ENCODE data around the gene ADD2. TPM values are rescaled to one million over a fixed set of nuclear protein-coding genes. Genes with fewer than 3 reads are reported as not detected.

The ADD2 gene
- total RNA-seq, 1 donor from 2014 or later: 4.8 TPM

DNA sequence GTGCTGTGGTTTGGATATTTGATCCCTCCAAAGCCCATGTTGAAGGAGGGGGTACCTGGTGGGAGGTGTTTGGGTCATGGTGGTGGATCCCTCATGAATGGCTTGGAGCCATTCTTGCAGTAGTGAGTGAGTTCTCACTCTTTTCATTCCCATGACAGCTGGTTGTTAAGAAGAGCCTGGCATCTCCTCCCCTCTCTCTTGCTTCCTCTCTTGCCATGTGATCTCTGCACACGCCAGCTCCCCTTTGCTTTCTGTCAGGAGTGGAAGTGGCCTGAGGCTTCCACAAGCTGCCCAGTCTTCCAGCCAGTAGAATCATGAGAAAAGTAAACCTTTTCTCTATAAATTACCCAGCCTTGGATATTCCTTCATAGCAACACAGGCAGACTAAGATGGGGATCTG, 8.6 kb downstream of the ADD2 start:
- no peak overlapping the region for H3K9ac ChIP-seq (ENCODE audit: low read length)
- no peaks in the 10 kb centered on the region for H3K4me1 Mint-ChIP-seq (ENCODE audit: low read depth, unreplicated experiment)
- FAIRE-seq (no peak), DNase-seq (ENCODE audit: low read depth) (no peak)
- no peaks in the 10 kb centered on the region for H3K79me2 ChIP-seq (ENCODE audit: insufficient read depth, low read length)
- H3K27me3 ChIP-seq (ENCODE audit: insufficient read depth, low read length): no peaks in the 10 kb centered on the region
- no peak overlapping the region for H2AFZ ChIP-seq (ENCODE audit: low read depth, low read length)
- H3K9me3 ChIP-seq (ENCODE audit: insufficient read depth, low read depth, low read length): no peaks in the 10 kb centered on the region
- H3K9me3 Mint-ChIP-seq (ENCODE audit: unreplicated experiment): no peaks in the 10 kb centered on the region
- TF ChIP-seq EZH2 (IDR thresholded peaks at IDR 0.05; ENCODE audit: insufficient read depth, low read length): no peak
- TF ChIP-seq, protein P1, sequence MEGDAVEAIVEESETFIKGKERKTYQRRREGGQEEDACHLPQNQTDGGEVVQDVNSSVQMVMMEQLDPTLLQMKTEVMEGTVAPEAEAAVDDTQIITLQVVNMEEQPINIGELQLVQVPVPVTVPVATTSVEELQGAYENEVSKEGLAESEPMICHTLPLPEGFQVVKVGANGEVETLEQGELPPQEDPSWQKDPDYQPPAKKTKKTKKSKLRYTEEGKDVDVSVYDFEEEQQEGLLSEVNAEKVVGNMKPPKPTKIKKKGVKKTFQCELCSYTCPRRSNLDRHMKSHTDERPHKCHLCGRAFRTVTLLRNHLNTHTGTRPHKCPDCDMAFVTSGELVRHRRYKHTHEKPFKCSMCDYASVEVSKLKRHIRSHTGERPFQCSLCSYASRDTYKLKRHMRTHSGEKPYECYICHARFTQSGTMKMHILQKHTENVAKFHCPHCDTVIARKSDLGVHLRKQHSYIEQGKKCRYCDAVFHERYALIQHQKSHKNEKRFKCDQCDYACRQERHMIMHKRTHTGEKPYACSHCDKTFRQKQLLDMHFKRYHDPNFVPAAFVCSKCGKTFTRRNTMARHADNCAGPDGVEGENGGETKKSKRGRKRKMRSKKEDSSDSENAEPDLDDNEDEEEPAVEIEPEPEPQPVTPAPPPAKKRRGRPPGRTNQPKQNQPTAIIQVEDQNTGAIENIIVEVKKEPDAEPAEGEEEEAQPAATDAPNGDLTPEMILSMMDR (IDR thresholded peaks at IDR 0.05; ENCODE audit: insufficient read depth, low read depth, low read length): no peak
- no peak overlapping the region for H3K4me3 Mint-ChIP-seq (ENCODE audit: unreplicated experiment)
- H3K27me3 Mint-ChIP-seq (ENCODE audit: low read depth, unreplicated experiment): peaks cover 9% of the 10 kb centered on the region
- H3K4me2 ChIP-seq (ENCODE audit: low read length): no peak overlapping the region
- H3K27ac ChIP-seq (ENCODE audit: low read depth, low read length): no peak overlapping the region
- H3K4me1 ChIP-seq (ENCODE audit: insufficient read depth, low read length): no peaks in the 10 kb centered on the region
- H3K36me3 ChIP-seq (ENCODE audit: insufficient read depth, low read length): no peaks in the 10 kb centered on the region
- no peak overlapping the region for H3K4me3 ChIP-seq (ENCODE audit: insufficient read depth, low read depth, low read length)
- H3K36me3 Mint-ChIP-seq (ENCODE audit: low read depth, unreplicated experiment): no peaks in the 10 kb centered on the region
- H3K27ac Mint-ChIP-seq (ENCODE audit: unreplicated experiment): no peak overlapping the region
- H4K20me1 ChIP-seq (ENCODE audit: insufficient read depth, low read length): no peaks in the 10 kb centered on the region

GRCh38 chr2:70757966-70758365, 10.0 kb downstream of the ADD2 start:
- FAIRE-seq (no peak), DNase-seq (ENCODE audit: low read depth) (no peak)
- Histone ChIP-seq H3K36me3 (ENCODE audit: insufficient read depth, low read length) (no peaks in the 10 kb centered on the region), H3K4me1 (ENCODE audit: insufficient read depth, low read length) (no peaks in the 10 kb centered on the region), H3K9ac (ENCODE audit: low read length) (no peak overlapping the region), H3K27me3 (ENCODE audit: insufficient read depth, low read length) (no peaks in the 10 kb centered on the region), H3K9me3 (ENCODE audit: insufficient read depth, low read depth, low read length) (no peaks in the 10 kb centered on the region), H2AFZ (ENCODE audit: low read depth, low read length) (no peak overlapping the region), H3K4me3 (ENCODE audit: insufficient read depth, low read depth, low read length) (no peak overlapping the region), H3K27ac (ENCODE audit: low read depth, low read length) (no peak overlapping the region), H4K20me1 (ENCODE audit: insufficient read depth, low read length) (no peaks in the 10 kb centered on the region), H3K4me2 (ENCODE audit: low read length) (no peak overlapping the region), H3K79me2 (ENCODE audit: insufficient read depth, low read length) (no peaks in the 10 kb centered on the region)
- H3K27me3 Mint-ChIP-seq (ENCODE audit: low read depth, unreplicated experiment): peaks cover 9% of the 10 kb centered on the region
- H3K9me3 Mint-ChIP-seq (ENCODE audit: unreplicated experiment): no peaks in the 10 kb centered on the region
- no peaks in the 10 kb centered on the region for H3K4me1 Mint-ChIP-seq (ENCODE audit: low read depth, unreplicated experiment)
- TF ChIP-seq EZH2 (IDR thresholded peaks at IDR 0.05; ENCODE audit: insufficient read depth, low read length): no peak
- TF ChIP-seq, protein P1 (IDR thresholded peaks at IDR 0.05; ENCODE audit: insufficient read depth, low read depth, low read length): no peak
- H3K4me3 Mint-ChIP-seq (ENCODE audit: unreplicated experiment): no peak overlapping the region
- H3K27ac Mint-ChIP-seq (ENCODE audit: unreplicated experiment): no peak overlapping the region
- no peaks in the 10 kb centered on the region for H3K36me3 Mint-ChIP-seq (ENCODE audit: low read depth, unreplicated experiment)

GRCh38 chr2:70757360-70757759, 10.6 kb downstream of the ADD2 start:
- Mint-ChIP-seq H3K4me1 (ENCODE audit: low read depth, unreplicated experiment) (no peaks in the 10 kb centered on the region), H3K36me3 (ENCODE audit: low read depth, unreplicated experiment) (no peaks in the 10 kb centered on the region), H3K4me3 (ENCODE audit: unreplicated experiment) (no peak overlapping the region), H3K9me3 (ENCODE audit: unreplicated experiment) (no peaks in the 10 kb centered on the region), H3K27me3 (ENCODE audit: low read depth, unreplicated experiment) (peaks cover 9% of the 10 kb centered on the region), H3K27ac (ENCODE audit: unreplicated experiment) (no peak overlapping the region)
- Histone ChIP-seq H3K9me3 (ENCODE audit: insufficient read depth, low read depth, low read length) (no peaks in the 10 kb centered on the region), H3K4me3 (ENCODE audit: insufficient read depth, low read depth, low read length) (no peak overlapping the region), H3K27me3 (ENCODE audit: insufficient read depth, low read length) (no peaks in the 10 kb centered on the region), H2AFZ (ENCODE audit: low read depth, low read length) (no peak overlapping the region), H3K36me3 (ENCODE audit: insufficient read depth, low read length) (no peaks in the 10 kb centered on the region), H3K9ac (ENCODE audit: low read length) (no peak overlapping the region), H3K79me2 (ENCODE audit: insufficient read depth, low read length) (no peaks in the 10 kb centered on the region), H3K4me1 (ENCODE audit: insufficient read depth, low read length) (no peaks in the 10 kb centered on the region), H4K20me1 (ENCODE audit: insufficient read depth, low read length) (no peaks in the 10 kb centered on the region), H3K4me2 (ENCODE audit: low read length) (no peak overlapping the region), H3K27ac (ENCODE audit: low read depth, low read length) (no peak overlapping the region)
- DNase-seq (ENCODE audit: low read depth) (no peak), FAIRE-seq (no peak)
- TF ChIP-seq EZH2 (IDR thresholded peaks at IDR 0.05; ENCODE audit: insufficient read depth, low read length): no peak
- TF ChIP-seq, protein P1 (IDR thresholded peaks at IDR 0.05; ENCODE audit: insufficient read depth, low read depth, low read length): no peak
